GM18867 (cell line): Measurements from ENCODE around the gene AFF3.

ENCODE experiments used
- ATAC-seq: cut with Tn5 transposase; IDR thresholded peaks from one replicate; pipeline ENCODE4 v1.9.1; 2021; ENCODE audit warnings: mild to moderate bottlenecking, moderate library complexity; ENCODE audit not compliant: unreplicated experiment

Gene AFF3

DNA sequence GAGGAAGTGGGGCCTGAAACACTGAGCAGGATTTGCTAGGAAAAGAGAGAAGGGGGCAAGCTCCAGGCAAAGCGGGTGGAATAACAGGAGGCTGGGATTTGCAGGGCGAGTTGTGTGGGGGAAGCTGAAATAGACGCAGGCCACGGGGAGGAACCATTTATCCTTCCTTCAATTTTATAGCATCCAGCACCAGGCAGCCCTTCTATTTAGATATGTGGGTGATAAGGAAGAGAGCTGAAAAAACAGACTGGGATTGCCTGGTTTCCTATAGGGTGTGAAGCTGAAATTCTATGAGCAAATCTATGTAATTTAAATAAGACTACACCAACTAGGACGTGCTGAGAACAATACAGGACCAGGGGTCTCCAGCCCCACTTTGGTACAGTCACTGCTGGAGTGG, 520.6 kb downstream of the AFF3 start:
- no peak for ATAC-seq

DNA sequence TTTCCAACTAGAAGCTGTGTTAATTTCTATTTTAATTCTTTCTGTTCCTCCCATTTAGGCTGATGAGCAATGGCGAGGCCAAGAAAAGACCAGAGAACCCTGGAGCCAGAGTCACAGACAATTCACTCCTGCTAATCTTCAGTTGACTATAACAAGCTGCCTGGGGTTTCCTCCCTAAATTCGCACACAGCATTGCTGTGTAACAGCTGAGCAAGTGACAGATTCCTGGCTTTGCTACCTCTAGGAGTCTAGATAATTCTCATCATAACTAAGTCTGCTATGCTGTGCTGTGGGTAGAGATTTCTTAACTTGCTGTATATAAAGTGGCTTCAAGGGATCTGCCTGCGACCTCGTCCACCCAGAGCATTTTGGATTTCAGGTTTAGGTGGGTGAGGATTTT, 521.3 kb downstream of the AFF3 start:
- ATAC-seq = no peak

DNA sequence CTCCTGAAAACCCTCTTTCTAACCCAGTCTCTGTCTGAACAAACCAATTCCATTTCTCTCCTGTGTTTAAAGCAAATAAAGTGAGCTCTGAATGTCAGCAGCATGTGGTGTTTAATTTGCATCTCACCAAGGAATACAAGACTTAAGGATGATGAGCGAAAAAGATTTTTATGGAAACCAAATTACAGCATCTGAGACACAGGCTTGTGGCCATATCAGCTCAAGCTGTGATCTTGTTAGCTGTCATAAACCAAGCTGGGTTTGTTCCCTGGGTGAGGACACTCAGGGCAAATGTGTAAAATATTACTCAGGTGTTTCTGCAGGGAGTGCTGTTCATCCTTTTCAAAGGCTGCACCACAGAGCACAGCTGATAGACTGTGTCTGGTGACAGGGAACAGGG, 523.2 kb downstream of the AFF3 start:
- ATAC-seq = no peak

DNA sequence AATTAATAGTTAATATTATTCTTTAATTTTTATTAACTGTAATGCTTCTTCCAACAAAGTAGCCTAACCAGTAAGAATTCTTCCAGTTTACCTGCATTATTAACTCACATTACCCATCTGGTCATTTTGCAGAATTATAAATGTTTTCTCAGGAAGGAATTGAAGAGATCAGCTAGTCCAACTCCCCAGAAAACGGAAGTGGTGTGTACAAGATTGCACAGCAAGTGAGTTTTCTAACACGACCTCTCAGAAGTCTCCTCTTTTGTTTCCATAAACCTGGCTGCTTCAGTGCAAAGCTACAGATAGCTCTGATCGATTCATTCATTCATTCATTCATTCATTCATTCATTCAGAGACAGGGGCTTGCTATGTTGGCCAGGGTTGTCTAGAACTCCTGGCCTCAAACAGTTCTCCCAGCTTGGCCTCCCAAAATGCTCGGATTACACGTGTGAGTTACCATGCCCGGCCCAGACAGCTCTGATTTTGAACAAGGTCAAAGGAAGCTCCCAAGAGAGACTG, 523.8 kb downstream of the AFF3 start:
- no peak for ATAC-seq

DNA sequence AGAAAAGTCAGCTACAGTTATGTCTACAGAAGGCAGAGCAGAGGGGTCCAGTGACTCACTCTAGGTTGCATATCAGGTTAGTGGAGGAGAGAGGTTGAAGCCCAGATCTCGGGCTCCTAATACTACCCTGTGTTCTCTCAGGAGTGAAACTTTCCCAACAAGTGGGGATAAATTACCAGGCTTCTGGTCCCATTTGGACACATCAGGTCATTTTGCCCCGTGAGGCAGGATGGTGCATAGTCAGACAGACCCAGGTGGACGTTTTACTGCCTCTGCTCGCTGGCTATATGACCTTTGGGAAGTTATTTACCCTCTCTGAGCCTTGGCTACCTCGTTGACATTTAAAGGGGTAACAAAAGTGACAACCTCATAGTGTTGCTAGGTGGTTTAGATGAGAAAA, 524.6 kb downstream of the AFF3 start:
- no peak for ATAC-seq

DNA sequence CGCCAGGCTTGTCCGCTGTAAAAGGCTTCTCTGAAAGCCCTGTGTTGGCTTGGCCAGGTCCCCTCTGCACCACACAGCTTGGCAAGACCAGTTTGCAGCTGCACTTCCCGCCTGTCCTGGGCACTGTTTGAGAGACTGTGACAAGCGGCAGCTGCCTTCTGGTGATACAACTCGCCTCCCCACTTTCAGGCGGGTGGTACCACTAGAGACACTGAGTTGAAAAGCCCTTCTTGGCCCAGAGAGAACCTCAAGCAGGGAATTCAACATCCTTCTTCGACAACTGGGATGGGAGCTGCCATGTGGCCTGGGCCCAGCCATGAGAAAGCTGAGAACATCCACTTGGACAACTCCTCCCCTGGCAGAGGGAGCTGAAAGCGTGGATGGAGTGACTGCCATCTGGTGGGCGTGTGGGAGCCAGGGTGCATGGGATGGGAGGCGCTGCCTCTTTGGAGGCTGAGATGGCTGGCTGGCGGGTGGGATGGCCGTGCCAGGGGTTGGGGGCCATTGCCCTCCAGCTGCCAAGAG, 527.1 kb downstream of the AFF3 start:
- no peak for ATAC-seq

DNA sequence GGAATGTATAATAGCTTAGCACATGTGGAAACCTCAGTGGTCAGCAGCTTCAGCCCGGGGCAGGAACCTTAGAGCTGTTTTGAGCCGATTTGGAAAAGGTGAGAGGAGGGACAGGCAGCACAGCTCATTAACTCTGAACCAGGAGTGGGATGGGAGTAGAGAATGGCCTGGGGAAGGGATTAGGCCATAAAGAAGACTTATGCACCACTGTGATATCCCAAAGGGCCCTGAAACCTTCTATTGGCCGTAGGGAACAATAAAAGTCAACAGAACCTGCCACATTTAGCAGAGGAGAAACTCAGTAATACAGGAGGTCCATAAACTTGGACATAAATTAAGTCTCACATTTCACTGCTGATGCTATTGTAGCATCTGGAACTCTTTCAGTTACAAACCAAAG, 528.4 kb downstream of the AFF3 start:
- ATAC-seq = no peak

DNA sequence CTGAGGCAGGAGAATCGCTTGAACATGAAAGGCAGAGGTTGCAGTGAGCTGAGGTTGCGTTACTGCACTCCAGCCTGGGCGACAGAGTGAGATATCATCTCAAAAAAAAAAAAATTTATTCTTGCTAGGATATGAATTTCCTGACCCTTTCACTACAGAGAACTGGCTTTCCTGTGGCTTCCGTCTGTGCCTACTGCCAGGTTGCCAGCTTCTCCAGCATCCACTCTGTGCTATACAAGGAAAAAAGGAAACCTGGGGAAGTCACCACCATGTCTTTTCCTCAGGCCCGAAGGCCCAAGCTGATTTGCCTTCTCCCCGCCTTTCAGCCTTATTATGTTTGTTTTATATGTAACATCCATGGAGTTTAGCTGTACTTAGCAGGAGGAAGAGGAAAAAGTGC, 530.6 kb downstream of the AFF3 start:
- ATAC-seq = no peak

DNA sequence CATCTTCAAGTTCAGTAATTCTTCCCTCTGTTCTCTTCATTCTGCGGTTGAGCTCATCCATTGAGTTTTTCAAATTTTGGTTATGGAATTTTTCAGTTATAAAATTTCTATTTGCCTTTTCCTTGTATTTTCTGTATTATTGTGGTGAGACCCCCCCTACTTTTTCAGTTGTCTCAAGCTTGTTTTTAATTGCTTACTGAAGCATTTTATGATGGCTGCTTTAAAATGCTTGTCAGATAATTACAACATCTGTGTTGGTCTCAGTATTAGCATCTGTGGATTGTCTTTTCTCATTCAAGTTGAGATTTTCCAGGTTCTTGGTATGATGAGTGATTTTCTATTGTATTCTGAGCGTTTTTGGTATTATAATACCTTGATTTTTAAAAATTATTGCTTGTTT, 531.4 kb downstream of the AFF3 start:
- ATAC-seq = no peak

DNA sequence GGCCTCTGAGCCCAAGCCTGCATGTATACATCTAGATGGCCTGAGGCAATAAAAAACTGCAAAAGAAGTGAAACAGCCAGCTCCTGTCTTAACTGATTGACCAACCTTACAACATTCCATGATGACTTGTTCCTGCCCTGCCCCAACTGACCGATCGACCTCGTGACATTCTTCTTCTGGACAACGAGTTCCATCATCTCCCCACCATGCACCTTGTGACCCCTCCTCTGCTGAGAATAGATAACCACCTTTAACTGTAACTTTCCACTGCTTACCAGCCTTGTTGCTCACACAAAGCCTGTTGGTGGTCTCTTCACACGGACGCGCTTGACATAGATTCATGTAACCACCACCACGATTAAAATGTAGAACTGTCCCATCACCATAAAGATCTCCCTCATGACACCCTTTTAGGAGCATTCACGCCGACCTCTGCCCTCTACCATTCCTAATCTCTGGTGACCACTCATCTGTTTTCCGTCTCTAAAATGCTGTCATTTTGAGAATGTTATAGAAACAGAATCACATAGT, 532.5 kb downstream of the AFF3 start:
- no peak for ATAC-seq

DNA sequence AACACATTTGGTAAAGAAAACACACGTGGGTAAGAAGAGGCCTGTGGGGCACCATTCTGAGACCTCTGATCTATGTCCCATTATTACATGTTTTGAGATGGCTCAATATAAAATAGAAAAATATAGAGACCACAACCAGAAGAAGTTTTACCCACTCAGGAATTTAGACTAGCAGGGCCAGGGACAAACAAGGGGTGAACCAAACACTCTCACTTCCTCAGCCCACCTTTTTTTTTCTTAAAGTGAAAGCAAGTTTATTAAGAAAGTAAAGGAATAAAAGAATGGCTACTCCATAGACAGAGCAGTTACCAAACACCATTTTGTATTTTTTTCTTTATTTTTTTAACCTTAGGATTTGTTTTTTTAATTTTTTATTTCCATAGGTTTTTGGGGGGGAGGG, 533.5 kb downstream of the AFF3 start:
- ATAC-seq = no peak

DNA sequence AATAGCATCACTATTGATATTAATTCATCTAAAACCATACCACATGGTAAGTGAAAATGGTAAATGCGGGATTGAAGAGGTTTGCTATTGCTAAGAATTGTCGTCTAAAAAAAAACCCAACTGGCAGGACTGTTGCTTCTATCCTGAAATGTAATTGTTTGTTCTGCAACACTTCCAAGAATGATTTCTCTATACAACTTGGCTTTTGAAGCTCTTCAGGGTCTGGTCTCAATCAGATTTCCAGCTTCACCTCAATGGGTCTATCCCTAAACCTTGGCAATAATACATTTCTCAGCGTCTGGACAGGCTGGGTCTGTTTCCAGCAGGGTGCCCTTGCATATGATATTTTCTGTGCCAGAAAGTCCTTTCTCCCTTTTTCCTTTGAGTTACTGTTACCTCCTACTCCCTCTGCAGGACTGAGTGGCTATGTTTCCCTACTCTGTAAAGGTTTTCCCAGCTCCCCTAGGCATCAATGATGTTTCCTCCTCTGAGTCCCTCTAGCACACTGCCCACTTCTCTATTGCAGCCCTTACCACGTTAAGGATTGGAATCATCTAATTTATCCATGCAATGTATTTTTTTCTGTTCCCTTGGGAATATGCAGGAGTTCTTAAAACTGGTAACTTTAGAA, 534.4 kb downstream of the AFF3 start:
- no peak for ATAC-seq

DNA sequence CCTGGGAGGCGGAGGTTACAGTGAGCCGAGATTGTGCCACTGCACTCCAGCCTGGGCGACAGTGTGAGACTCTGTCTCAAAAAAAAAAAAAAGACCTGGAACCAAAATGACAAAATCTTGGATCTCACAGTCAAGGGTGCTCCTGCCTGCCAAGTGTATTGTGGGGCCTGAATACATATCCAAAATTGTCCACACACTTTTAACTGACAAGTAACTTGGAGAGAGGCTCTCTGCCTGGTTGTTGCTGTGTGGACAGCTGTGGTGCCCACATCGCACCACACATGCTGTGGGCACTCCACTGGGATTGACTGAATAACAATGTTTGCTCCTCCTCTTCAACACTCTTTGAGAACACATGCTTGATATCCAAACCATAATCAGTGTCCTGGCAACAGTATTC, 534.9 kb downstream of the AFF3 start:
- no peak for ATAC-seq

DNA sequence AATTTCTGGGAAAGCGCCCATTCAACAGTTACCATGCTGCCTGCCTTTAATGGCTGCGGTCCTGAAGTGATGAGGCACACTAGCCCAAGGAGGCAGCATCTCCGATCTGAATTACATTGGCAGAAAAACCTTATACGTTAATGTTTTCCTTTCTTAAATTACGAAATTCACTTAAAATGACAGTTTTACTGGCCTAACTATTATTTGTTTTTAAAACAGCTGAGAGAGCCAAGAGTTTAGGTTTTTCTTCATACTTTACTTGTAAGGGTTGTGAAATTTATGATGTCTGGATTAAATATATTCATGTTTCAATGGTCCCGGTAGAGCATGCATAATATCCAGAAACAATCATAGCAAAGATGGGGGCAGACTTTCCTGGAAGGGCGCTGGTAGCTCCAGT, 537.4 kb downstream of the AFF3 start:
- no peak for ATAC-seq

DNA sequence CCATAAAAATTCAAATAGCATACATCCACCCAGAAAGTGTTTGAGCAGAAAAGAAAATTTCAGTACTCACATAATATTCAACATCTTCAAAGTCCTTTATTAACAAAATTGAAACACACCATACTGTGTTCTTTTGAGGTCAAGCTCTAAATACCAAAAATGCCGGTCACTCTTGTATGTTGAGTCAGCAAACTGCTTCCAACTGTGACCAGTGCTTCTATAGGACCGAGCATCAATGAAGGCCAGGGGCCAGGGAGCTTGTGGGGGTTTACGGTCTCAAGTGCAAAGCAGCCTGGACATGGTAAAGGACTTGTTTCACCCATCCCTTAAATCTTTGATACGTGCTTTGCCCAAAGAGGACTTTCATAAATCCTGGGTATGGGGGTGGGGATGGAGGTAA, 539.9 kb downstream of the AFF3 start:
- no peak for ATAC-seq

DNA sequence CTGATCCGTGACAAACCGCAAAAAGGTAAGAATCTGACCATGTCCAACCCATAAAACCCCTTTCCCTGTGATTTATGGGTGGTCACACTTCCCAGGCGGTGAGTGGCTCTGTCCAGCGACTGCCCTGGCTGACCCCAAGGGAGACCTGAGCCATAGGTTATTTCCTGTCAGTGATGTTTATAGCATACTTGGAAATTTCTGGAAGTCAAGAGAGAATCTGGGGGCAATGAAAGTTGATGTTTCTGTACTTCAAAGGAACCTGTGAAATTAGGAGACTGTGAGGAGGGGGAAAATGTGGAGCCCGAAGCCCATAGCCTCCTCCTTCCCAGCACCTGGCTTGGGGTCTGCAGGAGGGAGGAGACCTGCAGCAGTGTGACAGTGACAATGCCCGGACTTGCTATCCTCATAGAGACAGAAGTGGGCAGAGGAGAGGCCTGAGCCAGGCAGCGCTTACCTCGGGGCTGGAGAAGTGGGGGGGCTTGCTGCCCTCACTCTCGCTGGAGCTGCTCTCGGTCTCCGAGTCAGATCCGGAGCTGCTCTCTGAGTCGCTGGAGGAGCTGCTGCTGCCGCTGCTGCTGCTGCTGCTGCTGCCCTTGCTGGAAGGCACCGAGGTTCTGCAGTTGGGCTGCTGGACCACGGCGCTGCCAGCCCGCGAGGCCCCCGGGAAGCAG, 541.3 kb downstream of the AFF3 start:
- ATAC-seq = no peak

DNA sequence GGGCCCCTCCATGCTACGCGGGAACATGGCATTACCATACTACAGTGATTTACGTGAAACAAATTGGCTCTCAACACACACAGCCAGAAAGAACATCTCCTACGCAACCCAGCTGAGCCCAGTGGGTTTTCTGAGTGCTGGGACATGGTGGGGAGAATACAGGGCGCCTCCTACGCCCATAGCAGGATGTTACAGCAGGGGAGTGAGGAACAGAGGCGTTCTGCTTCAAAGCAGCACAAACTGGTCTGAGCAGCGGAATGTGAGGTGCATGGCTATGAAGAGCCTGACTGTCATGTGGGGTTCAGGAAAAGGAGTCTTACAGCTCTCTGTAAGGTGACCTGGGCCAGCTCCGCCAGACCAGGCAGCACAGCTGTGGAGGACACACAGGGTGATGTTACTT, 543.9 kb downstream of the AFF3 start:
- ATAC-seq = no peak

DNA sequence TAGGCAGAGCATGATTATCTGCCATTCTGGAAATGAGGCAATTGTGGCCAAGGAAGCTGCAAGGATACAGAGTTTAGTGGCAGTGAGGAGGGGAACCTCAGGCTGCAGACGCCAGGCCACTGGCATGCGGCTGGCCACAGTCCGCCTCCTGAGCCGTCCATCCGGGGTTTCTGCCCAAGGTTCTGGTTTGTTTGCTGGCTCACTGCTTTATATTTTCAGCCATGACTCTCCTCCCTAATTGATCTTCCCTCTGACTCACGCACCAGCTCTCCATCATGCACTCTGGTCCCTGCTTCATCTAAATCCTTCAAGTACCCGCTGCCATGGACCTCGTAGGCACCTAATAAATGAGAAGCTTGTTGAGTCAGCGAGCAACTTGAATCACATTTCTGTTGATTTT, 544.8 kb downstream of the AFF3 start:
- ATAC-seq = no peak

DNA sequence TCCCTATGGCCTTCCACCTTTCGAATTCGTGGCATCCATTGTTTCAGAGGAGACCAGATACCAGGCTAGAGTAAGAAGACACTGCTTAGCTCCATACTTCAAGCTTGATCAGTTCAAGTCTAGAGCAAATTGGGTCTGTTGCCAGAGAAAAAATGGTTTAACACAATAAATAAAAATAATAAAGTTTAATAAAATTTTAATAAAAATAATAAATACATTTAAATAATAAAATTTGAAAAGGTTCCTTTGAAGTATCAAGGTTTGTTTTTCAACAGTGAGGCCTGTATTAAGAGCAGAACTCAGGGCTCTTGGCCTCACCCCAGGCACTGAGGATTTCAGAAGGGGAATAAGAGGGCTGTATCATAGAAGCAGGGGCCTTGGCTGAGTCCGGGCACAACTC, 547.0 kb downstream of the AFF3 start:
- ATAC-seq = no peak

DNA sequence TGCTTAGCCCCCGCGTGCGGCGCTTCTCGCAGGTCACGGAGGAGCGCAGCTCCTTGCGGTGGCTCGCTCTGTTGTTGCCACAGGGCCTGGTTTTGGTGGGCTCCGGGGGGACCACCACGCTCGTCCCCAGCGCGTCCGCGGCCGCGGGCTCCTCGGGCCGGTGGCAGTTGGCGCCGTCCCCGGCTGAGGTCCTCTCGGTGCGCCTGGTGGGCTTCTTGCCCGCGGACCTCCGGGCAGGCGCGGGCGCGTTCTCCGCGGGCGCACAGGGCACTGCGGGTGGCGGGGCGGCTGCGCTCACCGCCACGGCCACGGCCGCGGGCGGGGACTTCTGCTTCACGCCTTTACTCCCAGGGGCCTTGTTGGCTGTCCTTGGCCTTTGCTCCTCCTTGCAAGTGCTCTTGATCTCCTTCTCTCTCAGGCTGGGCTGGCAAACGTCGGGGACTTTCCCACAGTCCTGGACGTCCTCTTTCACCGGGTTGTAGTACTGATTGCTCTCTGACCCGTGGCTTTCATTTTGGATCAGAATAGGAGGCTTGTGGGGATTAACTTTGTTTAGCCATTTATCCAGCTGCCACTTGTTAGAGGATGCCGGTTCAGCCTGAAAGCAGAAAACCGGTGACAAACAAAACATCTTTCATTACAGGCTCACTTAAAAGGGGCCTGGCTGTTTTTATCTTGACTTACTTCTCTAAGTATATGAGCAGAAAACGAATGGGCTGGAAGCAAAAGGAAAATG, 548.5 kb downstream of the AFF3 start:
- no peak for ATAC-seq

DNA sequence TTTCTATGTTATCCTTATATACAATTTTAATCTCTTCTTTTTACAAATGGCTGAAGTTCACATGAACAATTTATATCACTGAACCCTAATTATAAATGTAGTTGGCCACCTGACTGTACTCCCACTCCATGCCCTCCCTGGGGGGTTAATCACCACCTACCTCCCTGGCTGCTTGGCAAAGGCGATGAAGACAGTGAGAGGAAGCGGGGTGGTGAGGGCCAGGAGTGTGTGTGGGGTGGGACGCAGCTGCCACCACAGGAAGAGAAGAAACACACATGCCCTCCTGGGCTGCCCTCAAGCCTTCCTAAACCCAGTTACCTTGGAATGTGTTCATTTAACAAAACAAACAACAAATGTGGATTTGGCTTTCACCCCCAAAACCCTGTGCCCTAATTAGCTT, 565.6 kb downstream of the AFF3 start:
- ATAC-seq = no peak
